Endothelial cell (in vitro differentiated cells): ENCODE data around the gene YY1. TPM values are rescaled to one million over a fixed set of nuclear protein-coding genes. Genes with fewer than 3 reads are reported as not detected.

ENCODE experiments used
- DNase-seq: peaks from one replicate; pipeline ENCODE4 v3.0.0; 2021; ENCODE audit warnings: low spot score
- H3K27ac Mint-ChIP-seq: one replicate; pipeline ENCODE4 v1.8.0; 2021; ENCODE audit warnings: mixed read lengths, inconsistent platforms; ENCODE audit not compliant: unreplicated experiment
- H3K27me3 Mint-ChIP-seq: one replicate; pipeline ENCODE4 v1.8.0; 2021; ENCODE audit warnings: mild to moderate bottlenecking, moderate library complexity, mixed read lengths, inconsistent platforms; ENCODE audit not compliant: unreplicated experiment
- H3K36me3 Mint-ChIP-seq: one replicate; pipeline ENCODE4 v1.8.0; 2021; ENCODE audit warnings: mild to moderate bottlenecking, low read depth, mixed read lengths, inconsistent platforms; ENCODE audit not compliant: unreplicated experiment
- H3K4me1 Mint-ChIP-seq: one replicate; pipeline ENCODE4 v1.8.0; 2021; ENCODE audit warnings: mild to moderate bottlenecking, mixed read lengths, inconsistent platforms; ENCODE audit not compliant: unreplicated experiment
- H3K4me3 Mint-ChIP-seq: one replicate; pipeline ENCODE4 v1.8.0; 2021; ENCODE audit warnings: mild to moderate bottlenecking, mixed read lengths, inconsistent platforms; ENCODE audit not compliant: unreplicated experiment
- H3K9me3 Mint-ChIP-seq: one replicate; pipeline ENCODE4 v1.8.0; 2021; ENCODE audit warnings: mixed read lengths, inconsistent platforms; ENCODE audit not compliant: unreplicated experiment
- total RNA-seq: library from RNA; stranded (reverse); fragmentation: NEBNext Ultra II Directional; extraction: Animal tissue kit (Norgen Biotek cat#: 25700); gene quantifications from one replicate; pipeline ENCODE4 v1.2.1, GENCODE V29; 2021; ENCODE audit not compliant: unreplicated experiment
- TF ChIP-seq, protein P1 (sequence below): fragments of 200-600 bp; sonication (generic); IDR thresholded peaks from one replicate; pipeline ENCODE4 v1.5.0; 2021; ENCODE audit warnings: antibody characterized with exemption; ENCODE audit not compliant: unreplicated experiment

YY1 gene
- total RNA-seq, 1 donor from 2014 or later: 81.7 TPM

DNA sequence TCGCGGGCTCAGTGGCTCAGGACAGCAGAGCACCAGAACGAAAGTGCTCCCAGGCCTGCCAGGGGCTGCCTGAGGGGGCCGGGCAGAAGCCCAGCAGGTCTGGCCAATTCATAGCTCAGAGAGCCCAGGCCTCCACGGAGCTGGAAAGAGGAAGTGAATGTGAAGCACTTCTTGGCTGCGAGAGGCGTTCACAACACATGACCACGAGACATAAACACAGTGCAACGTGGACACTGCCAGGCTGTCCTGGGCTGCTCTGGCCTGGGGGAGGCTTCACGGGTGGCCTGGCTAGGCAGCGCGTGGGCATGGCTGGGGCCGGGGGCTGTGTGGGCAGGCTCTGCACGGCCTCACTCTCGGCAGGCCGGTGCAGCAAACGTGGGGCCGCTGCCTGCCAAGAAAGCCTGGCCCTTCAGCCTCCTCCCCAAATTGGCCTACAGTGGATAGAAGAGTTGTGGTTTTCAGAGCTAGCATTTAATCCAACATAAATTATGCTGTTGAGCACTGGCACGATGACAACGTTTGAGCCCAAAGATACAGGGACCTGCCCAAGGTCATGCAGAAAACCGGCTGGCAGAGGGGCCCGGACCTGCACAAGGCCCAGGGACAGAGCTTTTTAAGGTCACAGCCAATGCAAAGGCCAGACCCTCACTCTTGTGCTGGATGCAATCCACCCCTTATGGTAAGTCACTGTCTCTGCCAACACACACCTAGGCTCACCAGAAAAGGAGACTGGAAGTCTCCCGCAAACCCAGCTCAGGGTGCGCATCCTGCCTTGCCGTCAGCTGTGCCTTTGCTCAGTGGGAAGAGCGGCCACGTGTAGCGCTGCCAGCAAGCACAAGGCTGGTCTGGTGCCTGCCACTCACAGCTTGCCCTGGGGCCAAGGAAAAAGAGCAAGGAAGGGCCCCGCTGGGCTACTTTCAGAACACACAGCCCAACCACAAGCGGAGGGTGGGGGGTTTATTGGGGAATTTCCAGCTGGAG is 58.7 kb downstream of the YY1 start:
- Mint-ChIP-seq H3K9me3 (no peaks in the 10 kb centered on the region), H3K36me3 (peaks cover 7% of the 10 kb centered on the region), H3K27me3 (no peaks in the 10 kb centered on the region), H3K4me3 (no peak overlapping the region), H3K27ac (no peak overlapping the region), H3K4me1 (no peaks in the 10 kb centered on the region)
- TF ChIP-seq, protein P1, sequence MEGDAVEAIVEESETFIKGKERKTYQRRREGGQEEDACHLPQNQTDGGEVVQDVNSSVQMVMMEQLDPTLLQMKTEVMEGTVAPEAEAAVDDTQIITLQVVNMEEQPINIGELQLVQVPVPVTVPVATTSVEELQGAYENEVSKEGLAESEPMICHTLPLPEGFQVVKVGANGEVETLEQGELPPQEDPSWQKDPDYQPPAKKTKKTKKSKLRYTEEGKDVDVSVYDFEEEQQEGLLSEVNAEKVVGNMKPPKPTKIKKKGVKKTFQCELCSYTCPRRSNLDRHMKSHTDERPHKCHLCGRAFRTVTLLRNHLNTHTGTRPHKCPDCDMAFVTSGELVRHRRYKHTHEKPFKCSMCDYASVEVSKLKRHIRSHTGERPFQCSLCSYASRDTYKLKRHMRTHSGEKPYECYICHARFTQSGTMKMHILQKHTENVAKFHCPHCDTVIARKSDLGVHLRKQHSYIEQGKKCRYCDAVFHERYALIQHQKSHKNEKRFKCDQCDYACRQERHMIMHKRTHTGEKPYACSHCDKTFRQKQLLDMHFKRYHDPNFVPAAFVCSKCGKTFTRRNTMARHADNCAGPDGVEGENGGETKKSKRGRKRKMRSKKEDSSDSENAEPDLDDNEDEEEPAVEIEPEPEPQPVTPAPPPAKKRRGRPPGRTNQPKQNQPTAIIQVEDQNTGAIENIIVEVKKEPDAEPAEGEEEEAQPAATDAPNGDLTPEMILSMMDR: no peak
- DNase-seq: no peak

DNA sequence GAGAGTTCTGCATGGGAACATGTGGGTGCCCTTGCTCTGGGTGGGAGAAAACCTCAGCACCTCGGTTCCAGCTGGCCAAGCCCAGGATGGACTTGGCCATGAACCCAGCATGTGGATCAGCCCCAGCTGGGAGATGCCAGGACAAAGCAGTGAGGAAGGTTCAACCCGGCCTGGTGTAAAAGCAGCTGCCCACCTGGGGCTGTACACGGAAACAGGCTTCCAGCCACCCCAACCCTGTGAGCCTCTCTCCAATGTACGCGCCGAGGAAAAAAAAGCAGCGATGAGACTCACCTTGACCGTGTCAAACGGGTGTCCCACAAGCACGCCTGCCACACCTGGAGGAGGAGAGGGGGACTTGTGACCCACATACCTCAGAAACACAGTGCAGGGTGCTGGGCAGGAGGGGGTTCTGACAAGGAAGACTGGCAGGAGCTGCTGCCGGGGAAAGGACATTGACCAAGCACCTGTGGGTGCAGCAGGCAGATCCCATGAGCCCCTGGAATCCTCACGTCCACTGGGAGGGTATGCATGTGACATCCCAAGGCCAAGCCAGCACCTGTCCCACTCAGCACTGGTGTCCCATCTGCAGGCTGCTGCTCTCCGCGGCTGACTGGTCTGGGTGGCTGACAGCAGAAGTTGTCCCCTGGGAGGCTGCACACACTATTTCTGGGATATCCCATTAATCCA is 59.8 kb downstream of the YY1 start:
- peaks cover 6% of the 10 kb centered on the region for H3K4me1 Mint-ChIP-seq
- no peak for DNase-seq
- TF ChIP-seq, protein P1: no peak
- no peaks in the 10 kb centered on the region for H3K27me3 Mint-ChIP-seq
- no peak overlapping the region for H3K4me3 Mint-ChIP-seq
- no peak overlapping the region for H3K27ac Mint-ChIP-seq
- peaks cover 12% of the 10 kb centered on the region for H3K36me3 Mint-ChIP-seq
- H3K9me3 Mint-ChIP-seq: no peaks in the 10 kb centered on the region

DNA sequence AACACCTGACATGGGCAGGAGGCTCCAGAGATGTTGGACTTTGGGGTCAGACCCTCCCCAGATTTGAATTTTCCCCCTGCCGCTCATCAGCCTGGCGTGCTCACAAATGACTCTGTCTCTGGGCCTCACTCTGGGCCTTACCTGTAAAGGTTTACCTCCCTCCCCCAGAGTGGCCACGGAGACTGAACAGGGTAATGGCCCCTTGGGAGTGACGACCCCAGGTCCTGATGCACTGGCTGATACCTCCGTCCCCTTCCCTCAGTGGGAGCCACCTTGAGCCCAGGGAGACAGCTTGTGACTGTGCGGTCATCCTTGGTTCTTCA is 60.3 kb downstream of the YY1 start:
- TF ChIP-seq, protein P1: no peak
- Mint-ChIP-seq H3K4me1 (peaks cover 6% of the 10 kb centered on the region), H3K36me3 (peaks cover 12% of the 10 kb centered on the region), H3K27ac (no peak overlapping the region), H3K9me3 (no peaks in the 10 kb centered on the region), H3K4me3 (no peak overlapping the region), H3K27me3 (no peaks in the 10 kb centered on the region)
- DNase-seq: no peak

DNA sequence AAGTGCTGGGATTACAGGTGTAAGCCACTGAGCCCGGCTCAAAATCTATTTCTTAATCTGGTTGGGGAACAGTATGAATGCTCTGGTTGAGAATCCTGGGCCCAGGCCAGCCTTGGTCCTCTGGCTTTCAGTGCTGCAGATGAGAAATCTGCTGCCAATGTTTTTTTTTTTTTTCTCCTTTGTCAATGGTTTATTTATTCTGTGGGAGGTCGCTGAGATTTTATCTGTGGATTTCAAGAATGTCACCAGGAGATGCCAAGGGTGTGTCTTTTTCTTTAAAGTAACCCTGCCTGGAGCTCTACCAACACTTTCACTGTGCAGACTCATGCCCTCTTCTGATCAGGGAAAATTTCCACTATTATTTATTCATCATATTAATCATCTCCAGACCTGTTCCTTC is 63.7 kb downstream of the YY1 start:
- H3K36me3 Mint-ChIP-seq: peaks cover 9% of the 10 kb centered on the region

More for the DNA sequence above, 63.7 kb downstream of the YY1 start:
- Mint-ChIP-seq H3K27me3 (peaks cover 5% of the 10 kb centered on the region), H3K27ac (peak overlapping the region; percentile 53), H3K9me3 (no peaks in the 10 kb centered on the region), H3K4me1 (peaks cover 14% of the 10 kb centered on the region), H3K4me3 (peak overlapping the region; percentile 42)
- DNase-seq: no peak
- TF ChIP-seq, protein P1: no peak
